SK-N-SH (cell line): ENCODE measurements around the gene FAM120C.

Experiments used
- CTCF ChIP-seq: fragments of 200-600 bp; sonication (generic); IDR thresholded peaks from 2 replicates; pipeline ENCODE4 v1.6.1; 2017; ENCODE audit warnings: antibody characterized with exemption, mild to moderate bottlenecking, moderate library complexity
- SMC3 ChIP-seq: IDR thresholded peaks from 2 replicates; pipeline ENCODE4 v1.6.1; 2012; ENCODE audit warnings: low read depth, low read length, improper control_type of control experiment

GRCh38 chrX:54089191-54089590, 93.9 kb downstream of the FAM120C start:
- TF ChIP-seq CTCF = no peak
- no peak for TF ChIP-seq SMC3
